Measurements from ENCODE around the gene WDFY2.

GRCh38 chr13:51628059-51628852, 44.0 kb downstream of the WDFY2 start:
- TF ChIP-seq EZH2 (IDR thresholded peaks at IDR 0.05; ENCODE audit: insufficient read depth, poor library complexity, severe bottlenecking) (no peak), EZH2phosphoT487 (IDR thresholded peaks at IDR 0.05; ENCODE audit: insufficient read depth, low read depth) (no peak)

Measured in GM23248 (cell line).